CD4-positive, alpha-beta T cell treated with Interleukin-21 for 1 hour (primary cell): ENCODE data around the gene CNGA2.
"Not testable (repeated sequence)": the region's sequence is repeated elsewhere in the genome, so short reads cannot be mapped to it uniquely, and the experiment has no call there.

Experiments
- DNase-seq: peaks from one replicate; pipeline ENCODE4 v3.0.0-alpha.2; 2020

The CNGA2 gene

DNA sequence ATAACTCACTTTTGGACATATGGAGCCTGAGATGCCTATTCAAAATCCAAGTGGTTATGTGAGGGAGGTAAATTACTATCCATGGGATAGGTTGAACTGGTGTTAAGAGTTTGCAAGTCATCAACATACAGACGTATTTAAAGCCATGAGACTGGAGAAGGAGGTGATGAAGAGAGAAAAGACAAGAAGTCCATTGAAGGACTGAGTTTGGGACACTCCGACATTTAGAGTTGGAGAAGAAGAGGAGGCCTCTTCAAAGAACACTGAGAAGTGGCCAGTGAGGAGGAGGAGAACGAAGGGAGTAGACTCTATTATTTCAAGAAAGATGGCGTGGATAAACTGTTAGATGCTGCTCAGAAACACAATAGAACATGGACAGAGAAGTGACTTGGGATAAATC, at the start of gene CNGA2:
CNGA2 (plus strand) TSS at position 301 of the 400 bp plus-strand sequence. CDS start 3,738 bp downstream, outside the sequence.
- DNase-seq: no peak

DNA sequence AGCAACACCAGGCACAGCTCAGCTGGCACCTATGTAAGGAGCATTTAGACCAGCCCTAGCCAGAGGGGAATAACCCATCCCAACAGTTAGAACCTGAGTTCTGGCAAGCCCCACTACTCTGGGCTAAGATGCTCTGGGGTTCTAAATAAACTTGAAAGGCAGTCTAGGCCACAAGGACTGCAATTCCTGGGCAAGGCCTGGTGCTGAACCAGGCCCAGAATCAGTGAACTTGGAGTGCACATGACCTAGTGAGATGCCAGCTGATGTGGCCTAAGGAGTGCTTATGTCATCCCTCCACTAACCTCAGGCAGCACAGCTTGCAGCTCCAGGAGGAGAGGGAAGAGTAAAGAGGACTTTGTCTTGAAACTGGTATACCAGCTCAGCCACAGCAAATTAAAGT, 46.9 kb upstream of the CNGA2 start:
- DNase-seq: no peak

DNA sequence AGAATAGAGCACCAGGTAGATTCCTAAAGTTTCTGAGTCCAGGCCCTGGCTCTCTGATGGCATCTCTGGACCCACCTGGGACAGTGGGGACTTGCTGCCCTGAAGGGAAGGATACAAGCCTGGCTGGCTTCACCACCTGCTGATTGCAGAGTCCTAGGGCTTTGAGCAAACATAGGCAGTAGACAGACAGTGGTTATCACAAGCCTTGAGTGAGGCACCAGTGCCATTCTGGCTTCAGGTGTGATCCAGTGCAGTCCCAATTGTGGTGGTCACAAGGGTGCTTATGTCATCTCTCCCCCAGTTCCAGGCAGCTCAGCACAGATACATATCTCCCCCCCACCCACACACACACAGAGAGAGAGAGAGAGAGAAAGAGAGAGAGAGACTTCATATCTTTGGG, 45.9 kb upstream of the CNGA2 start:
- no peak for DNase-seq

DNA sequence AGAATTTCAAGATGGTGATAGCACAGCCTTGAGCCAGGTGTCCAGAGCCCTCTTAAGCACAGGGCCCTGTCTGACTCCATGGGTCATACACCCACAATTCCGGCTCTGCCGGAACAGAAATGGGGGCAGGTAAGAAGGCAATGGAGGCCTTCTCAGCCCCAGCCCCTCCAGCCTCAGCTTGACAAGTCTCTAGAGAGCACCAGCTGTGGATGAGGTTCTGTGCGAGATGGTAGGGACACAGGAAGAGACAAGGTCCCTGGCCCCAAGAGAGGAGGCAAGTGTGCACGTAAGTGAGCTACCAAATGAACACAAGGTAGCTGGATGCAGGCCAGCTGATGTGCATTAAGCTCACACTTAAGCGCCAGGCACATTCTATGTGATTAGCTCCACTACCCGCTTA, 41.7 kb upstream of the CNGA2 start:
- no peak for DNase-seq

DNA sequence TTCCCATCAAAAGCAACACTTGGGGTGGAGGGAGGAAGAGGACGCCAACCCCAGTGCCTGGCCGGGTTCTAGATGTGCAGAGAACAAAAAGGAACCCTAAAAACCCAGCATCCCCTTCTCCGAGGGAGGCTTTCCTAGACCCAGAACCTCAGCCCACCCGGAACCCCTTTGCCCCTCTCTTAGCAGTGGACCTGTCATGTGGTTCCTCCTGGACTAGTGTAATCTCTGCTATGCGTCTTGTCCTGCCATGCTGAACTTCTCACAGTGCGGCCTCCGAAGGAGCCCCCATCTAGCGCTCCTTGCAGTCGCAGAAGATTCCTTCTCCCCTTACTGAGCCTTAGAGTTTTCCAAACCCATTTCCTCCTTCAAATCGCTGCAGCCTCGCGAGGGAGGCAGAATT, 40.4 kb upstream of the CNGA2 start:
- DNase-seq: no peak

DNA sequence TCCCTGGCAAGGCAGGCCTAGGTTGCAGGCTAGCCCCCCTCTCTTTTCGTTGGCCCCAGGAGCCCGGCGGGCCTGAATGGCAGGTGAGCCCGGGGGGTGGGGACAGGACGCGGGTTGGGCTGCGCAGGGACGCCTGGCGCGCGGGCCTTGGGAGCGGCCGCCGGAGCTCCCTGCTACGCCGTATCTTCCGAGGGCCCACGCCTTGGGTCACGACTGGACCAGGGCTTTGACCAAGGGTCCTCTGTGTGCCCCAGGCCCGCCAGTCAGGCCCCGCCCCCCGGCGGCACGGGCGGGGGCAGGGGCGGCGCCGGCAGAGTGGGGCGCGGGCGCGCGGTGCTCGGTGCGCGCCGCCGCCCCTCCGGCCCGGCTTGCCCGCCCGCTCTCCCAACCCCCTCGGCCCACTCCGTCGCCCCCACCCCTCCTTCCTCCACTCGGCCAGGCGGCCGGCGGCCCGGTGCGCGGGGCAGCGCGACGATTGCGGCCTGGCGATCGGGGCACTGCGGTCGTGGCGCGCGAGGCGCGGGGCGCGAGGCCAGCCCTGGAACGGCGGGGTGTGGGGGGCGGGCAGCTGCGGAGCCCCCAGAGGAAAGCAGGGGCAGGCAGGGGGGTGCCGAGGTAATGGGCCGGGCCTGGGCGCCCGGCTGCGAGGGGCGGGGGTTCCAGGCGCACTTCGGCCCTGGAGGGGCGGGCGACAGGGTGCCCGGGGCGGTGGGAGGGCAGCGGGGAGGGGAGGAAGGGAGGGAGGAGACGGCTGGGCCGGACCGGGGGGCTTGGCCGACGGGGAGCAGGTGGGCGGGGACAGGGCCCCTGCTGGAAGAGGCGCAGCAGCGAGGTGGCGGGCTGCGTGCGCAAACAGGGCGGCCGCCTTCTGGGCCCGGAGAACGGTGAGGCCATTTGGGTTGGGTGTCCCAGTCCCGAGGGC, 39.6 kb upstream of the CNGA2 start, which contains the start of gene PRRG3:
PRRG3 (plus strand) TSS at position 798 of the 922 bp plus-strand sequence. CDS start 3,357 bp downstream, outside the sequence.
- DNase-seq: no peak

DNA sequence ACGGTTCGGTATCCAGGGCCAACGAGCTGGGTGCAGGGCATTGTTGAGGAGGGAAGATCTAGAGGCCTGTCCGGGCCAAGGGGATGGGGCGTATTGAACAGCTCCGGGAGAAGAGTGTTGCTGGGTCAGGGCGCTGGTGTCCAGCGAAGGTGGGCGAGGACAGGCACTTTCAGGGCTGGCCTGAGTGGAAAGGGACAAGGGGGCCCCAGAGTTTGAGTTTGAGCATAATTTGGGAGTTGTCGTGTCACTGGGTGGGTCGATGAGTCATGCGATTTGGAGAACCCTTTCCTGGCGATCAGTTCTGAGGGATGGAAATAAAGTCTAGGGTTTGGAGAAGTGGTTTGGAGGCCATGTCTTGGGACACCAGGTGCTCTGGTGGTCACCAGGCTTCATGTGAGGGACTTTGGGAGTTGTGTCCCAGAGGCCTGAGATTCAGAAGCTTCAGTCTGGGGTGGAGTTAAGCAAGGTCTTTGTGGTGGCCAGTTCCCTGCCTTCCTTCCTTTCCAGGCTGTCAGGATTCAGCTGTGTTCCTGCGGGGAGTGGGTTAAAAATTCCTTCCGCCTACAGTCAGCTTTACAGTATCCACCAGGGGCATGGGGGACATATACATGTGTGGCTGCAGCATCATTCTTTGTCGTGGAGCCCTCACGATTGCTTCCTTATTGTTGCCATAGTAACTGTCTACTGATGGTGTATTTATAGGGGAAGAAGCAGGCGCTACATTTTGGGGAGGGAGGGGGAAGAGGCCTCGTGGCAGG, 38.8 kb upstream of the CNGA2 start:
- no peak for DNase-seq

DNA sequence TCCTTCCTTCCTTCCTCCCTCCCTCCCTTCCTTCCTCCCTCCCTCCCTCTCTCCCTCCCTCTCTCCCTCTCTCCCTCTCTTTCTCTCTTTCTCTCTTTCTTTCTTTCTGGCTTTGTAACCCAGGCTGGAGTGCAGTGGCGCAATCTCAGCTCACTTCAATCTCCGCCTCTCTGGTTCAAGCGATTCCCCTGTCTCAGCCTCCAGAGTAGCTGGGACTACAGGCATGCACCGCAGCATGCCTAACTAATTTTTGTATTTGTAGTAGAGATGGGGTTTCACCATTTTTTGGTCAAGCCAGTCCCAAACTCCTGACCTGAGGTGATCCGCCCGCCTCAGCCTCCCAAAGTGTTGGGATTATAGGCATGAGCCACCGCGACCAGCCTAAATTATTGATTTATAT, 37.5 kb upstream of the CNGA2 start:
- not testable (repeated sequence) for DNase-seq

DNA sequence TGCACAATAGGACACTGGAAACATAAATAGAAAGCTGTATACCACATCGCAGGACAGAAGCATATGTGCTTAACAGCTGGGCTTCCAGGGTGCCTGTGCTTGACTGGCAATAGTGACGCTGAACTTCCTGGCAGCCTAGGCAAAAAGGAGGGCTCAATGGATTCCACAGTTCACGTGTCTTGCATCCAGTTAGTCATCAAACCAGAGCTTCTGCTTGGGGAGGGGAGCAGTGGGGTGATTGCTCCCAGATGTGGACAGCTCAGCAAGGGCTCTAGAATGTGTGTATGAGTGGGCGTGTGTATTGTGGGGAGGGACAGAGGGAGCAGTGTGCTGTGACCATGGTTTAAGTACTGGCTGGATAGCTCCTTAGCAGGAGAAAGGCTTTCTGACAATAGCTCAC, 37.0 kb upstream of the CNGA2 start:
- DNase-seq: no peak

DNA sequence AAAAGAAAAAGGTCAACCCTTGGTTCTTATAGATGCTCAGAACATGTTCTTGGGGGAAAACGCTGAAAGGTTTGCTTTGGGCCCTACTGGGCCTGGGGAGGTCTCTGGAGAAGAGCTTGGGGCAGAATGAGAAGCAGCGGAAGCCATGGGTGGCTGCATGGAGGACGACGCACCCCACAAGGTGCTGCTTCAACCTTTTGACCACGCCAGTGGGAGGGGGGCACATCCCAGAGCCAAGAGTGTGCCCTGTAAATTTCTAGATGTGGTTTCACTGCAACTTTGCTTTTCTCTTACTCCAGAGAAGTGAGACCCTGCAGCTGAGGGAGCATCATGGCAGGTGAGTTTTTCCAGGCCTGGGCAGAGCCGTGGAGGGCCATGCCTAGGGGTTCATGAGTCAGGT, 36.1 kb upstream of the CNGA2 start:
- DNase-seq: no peak

DNA sequence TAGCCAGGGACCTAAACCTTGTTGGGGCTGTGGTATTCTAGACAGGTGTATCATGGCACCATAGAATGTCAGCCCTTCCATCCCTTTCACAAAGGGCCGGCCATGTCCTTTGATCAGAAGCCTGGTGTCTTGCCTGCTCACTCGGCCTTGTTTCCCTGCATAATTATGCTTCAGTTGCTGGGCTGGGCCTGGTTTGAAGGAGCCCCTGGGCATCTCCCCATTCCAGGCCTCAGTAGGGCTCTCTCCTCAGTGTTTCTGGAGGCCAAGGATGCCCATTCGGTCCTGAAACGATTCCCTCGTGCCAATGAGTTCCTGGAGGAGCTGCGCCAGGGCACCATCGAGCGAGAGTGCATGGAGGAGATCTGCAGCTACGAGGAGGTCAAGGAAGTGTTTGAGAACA, 34.8 kb upstream of the CNGA2 start:
- no peak for DNase-seq

DNA sequence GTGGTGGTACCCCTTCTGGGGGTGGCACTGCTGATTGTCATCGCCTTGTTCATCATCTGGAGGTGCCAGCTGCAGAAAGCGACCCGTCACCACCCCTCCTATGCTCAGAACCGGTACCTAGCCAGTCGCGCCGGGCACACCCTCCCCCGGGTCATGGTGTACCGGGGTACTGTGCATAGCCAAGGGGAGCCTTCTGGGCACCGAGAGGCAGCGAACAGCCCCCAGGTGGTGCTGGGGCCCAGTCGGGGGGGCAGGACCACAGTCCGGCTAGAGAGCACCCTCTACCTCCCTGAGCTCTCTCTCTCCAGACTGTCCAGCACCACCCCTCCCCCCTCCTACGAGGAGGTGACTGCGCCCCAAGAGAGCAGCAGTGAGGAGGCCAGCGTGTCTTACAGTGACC, 34.0 kb upstream of the CNGA2 start:
- no peak for DNase-seq

DNA sequence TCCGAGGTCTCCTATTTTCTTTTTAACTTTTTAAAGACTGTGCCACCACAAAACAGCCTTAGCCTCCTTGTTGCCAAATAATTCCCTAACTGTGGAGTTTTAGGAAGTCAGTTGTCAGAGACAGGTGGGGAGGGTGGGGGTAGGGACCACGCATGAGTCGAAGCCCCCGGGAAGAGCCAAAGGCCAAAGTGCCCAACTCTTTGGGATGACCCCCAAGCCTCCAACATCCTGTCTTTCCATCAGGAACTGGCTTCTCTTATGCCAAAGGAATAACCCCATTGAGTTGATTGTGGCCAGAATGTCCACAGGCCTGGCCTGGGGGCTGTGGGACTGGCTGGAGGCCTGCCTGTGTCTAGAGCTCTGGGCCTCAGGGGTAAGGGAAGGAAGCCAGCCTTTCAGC, 33.5 kb upstream of the CNGA2 start:
- no peak for DNase-seq

DNA sequence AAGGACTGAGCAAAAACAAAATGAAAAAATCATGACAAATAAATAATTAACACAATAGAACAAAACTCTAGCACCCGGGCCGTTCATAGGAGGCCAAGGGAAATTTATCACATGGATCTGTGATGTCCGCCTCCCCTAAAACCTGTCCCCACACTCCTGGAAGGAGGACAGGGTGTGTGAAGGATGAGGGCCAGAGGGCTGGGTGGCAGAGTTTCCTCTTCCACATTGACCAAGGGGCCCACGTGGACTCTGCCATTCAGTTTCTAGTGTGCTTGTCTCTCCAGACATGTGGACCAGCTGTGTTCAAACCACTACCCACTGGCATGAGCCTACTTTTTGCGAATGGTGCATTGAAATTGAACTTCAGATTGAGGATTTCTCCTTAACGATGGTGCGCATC, 33.0 kb upstream of the CNGA2 start:
- DNase-seq: no peak

DNA sequence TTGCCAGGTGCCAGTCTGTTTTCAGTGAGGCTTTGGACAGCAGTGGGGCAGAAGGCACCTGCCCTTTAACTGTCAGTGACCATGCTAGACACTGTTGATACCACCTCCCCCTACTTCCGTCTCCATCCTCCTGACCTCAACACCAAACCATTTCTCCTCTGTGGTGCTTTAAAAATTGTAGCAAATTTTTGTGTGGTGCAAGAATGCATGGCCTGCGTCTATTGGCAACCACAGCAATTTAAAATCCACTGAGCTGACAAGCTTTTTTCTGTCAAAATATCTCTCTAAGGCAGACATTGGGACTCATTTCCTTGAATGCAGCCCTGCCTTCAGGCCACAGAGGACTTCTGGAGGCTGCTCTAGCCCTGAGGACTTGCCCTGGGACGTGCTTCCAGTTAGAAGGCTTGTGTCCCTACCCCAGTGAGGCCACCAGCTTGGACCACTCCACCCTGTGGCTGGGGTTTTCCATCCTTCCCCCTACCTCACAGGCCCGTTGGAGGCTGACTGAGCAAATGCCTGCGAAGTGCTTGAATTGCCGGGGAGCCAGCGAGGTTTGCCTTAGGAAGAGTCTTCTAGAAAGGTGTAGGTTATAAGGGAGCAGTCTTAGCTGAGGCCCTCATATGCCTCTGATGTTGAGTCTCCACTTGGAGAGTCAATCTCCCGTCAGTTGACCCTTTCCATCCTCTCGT, 32.4 kb upstream of the CNGA2 start:
- DNase-seq: no peak

DNA sequence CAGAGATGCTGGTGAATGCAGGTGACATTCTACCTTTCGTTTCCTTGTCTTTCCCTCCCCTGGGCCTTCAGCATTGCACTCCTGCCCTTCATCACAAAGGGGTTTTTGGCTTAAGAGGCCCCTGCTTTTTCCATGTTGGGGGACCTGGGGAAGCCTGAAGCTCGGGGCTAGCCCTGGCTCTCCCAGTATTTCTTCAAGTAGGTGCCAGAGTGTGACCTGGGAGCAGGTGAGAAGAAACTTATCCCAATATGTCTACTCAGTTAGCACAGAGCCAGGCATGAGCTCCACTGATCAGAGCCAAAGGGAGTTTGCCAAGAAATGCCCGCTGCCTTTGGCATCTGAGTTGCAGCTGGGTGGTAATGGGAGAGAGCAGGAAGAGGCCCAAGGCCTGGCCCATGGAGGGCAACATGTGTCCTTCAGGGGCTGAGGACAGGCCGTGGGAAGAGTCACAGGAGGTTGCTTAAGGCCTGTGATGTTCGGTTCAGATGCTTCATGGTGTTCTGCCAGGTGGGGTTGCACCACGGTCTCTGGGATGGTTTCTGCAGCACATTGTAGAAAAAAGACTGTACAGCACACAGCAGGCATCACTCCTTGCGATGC, 31.7 kb upstream of the CNGA2 start:
- DNase-seq: no peak

DNA sequence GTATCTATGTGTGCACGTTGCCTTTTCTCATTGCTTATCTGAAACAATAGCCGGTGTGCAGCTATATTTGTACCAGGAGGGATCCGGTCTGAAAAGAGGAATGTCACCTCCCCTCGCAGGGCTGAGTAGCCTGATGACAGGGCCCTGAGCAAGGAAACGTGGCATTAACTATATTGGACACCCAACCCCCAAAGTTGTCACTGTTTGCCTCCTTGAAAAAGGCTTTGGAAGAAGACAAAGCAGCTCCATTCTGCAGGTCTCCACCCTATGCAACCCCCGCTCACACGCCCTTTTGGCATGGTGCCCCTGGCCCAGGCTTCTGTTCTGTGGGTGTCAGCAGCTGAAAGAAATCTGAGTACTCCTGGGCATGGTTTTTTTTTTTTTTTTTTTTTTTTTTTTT, 31.1 kb upstream of the CNGA2 start:
- no peak for DNase-seq

DNA sequence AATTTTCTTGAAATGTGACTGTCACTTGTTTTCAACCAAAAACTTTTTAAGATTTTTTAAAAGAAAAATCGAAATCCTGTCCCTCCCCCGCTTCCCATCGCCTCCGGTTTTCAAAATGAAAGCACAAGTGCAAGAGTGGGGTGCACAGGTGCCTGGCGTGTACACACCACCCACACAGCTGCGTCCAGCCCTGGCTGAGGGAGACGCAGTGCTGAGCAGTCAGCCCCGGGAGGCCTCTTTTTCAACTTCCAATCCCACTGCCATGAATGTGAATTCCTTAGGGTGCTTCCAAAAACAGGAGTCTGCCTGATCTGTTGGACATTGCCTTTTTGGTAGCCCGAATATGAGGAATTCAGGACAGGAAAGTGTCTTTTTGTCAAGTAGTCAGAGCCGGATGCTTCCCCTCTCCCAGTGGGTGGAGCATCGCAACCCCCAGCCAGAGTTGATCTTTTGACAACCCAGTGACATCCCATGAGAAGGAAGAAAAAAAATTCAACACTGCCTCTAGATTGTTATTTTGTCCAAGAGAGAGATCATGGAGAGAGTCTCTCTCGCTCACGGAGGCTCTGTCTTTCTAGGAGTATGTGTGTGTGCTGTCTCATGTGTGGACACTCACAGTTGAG, 30.4 kb upstream of the CNGA2 start:
- DNase-seq: no peak

DNA sequence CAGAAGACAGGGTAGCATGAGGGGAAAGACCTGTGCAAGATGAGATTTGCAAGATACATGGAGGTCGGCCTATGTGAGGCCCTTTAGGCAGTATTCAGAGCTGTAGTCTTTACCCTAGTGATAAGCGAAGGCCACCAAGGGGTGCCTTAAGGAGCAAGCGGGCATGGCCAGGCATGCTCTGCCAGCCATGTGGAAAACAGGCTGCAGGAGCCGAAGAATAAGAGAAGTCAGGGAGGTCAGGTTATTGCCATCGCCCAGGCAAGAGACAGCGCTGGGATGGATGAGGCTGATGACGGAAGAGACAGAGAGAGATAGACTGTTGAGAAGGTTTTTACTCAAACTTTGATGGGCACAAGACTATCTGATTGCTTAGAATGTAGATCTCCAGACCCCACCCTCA, 25.7 kb upstream of the CNGA2 start:
- DNase-seq: no peak

DNA sequence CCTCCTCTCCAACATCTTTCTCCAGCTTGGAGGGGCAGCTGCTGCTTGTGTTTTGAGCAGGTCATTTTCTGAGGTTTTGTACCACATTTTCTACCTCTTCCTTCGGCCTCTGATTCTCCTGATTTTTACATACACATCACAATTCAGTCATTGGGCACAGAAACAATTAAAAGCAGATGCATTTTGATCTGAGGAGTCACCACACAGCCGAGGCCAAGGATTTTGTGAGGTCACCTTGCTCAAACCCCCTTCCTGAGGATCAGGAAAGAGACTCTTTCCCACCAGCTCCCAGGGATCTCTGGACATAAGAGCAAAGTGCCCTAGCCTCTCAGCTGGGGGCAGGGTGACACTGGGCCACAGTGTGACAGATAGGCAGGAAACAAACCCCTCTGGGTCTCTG, 24.1 kb upstream of the CNGA2 start:
- no peak for DNase-seq

DNA sequence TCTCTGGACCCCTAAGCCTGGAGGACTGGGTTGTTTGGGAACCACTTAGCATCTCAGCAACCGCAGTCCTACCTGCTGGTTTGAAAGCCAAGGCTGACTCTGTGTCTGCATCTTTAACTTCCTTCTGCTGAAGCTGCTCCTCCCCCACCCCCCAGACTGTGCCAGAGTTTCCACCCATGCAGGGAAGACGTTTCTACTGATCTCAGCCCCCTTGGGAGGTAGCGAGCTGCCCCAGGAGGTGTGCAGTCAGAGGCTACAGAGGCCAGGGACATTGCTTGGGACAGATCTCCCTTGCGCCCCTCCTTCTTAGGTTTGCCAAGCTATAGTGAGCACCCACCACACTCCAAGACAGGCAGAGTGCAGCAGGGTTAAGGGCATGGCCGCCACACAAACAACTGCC, 23.4 kb upstream of the CNGA2 start:
- DNase-seq: no peak

DNA sequence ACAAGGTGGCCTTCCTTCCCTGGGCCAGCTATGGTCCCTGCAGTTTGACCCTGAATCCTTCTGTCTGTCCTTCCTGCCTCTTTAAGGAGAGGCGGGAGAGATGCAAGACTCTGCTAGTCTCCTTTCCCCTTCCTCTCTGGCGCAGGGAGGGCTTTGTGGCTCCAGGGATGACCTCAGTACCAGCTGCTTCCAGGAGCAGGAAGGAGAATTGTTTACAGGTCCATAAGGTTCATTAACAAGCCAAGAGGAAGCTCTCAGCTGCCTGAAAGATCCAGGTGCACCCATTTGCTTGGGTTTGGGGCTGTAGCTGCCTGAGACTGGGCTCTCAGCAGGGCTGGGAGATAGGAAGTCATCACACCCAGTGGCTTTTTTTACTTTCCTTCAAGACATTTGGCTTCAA, 22.8 kb upstream of the CNGA2 start:
- DNase-seq: no peak

DNA sequence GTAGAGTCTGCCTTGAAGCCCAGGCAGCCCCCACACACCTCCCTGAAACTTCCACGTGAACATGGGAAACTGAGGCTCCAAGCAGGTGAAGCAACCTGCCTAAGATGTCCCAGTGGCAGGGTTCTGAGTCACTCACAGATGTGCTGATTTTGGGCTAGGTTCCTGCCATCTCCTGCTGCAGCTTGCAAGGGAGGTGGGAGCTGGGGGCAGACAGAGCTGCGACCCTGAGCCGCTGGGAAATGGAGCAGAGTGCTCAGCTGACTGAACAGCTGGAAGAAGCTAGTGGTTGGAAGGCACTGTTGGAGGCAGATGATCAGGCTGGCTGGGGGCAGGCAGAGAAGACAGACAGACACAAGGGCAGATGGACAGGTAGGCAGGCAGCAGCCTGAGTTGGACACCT, 22.3 kb upstream of the CNGA2 start:
- no peak for DNase-seq
